ENCODE data around the gene FOXP3. TPM values are rescaled to one million over a fixed set of nuclear protein-coding genes. Genes with fewer than 3 reads are reported as not detected.

The FOXP3 gene
- total and polyA plus RNA-seq, 2 experiments from 2014 or later, result 0.03 TPM; not detected in 1

GRCh38 chrX:49231333-49232000, 33.0 kb downstream of the FOXP3 start:
- no peak overlapping the region for H3K4me3 ChIP-seq
- TF ChIP-seq, protein P1, sequence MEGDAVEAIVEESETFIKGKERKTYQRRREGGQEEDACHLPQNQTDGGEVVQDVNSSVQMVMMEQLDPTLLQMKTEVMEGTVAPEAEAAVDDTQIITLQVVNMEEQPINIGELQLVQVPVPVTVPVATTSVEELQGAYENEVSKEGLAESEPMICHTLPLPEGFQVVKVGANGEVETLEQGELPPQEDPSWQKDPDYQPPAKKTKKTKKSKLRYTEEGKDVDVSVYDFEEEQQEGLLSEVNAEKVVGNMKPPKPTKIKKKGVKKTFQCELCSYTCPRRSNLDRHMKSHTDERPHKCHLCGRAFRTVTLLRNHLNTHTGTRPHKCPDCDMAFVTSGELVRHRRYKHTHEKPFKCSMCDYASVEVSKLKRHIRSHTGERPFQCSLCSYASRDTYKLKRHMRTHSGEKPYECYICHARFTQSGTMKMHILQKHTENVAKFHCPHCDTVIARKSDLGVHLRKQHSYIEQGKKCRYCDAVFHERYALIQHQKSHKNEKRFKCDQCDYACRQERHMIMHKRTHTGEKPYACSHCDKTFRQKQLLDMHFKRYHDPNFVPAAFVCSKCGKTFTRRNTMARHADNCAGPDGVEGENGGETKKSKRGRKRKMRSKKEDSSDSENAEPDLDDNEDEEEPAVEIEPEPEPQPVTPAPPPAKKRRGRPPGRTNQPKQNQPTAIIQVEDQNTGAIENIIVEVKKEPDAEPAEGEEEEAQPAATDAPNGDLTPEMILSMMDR (IDR thresholded peaks at IDR 0.05; ENCODE audit: poor library complexity), result no peak
- TF ChIP-seq EZH2phosphoT487 (IDR thresholded peaks at IDR 0.05; ENCODE audit: low read depth, severe bottlenecking, unreplicated experiment) (no peak), EZH2 (IDR thresholded peaks at IDR 0.05; ENCODE audit: borderline replicate concordance) (no peak)
- H3K79me2 ChIP-seq, result no peaks in the 10 kb centered on the region
- no peaks in the 10 kb centered on the region for H3K9me3 ChIP-seq (ENCODE audit: low read depth)
- H3K9me2 ChIP-seq (replicated peaks; ENCODE audit: insufficient read depth), result no peaks in the 10 kb centered on the region
- H4K20me1 ChIP-seq (ENCODE audit: insufficient read depth, poor library complexity, severe bottlenecking), result no peaks in the 10 kb centered on the region
- no peak overlapping the region for H3K4me2 ChIP-seq
- DNase-seq (ENCODE audit: low spot score), result no peak
- no peaks in the 10 kb centered on the region for H3K27me3 ChIP-seq
- H3K4me1 ChIP-seq (ENCODE audit: insufficient read depth), result no peaks in the 10 kb centered on the region
- 87% methylated on average over 10 of the region's 10 CpGs for WGBS (ENCODE audit: low lambda C conversion rate, missing lambda C conversion rate)
- H3K27ac ChIP-seq, result no peak overlapping the region
- H2AFZ ChIP-seq, result no peak overlapping the region
- H3K36me3 ChIP-seq (replicated peaks; ENCODE audit: insufficient read depth, low read depth), result no peaks in the 10 kb centered on the region

- Histone ChIP-seq H3K9me2 (replicated peaks; ENCODE audit: insufficient read depth) (no peaks in the 10 kb centered on the region), H3K27ac (peak overlapping the region; percentile 45), H3K4me1 (ENCODE audit: insufficient read depth) (no peaks in the 10 kb centered on the region), H3K79me2 (no peaks in the 10 kb centered on the region), H2AFZ (peak overlapping the region; percentile 68), H3K9me3 (ENCODE audit: low read depth) (no peaks in the 10 kb centered on the region), H4K20me1 (ENCODE audit: insufficient read depth, poor library complexity, severe bottlenecking) (no peaks in the 10 kb centered on the region), H3K4me3 (no peak overlapping the region), H3K27me3 (no peaks in the 10 kb centered on the region), H3K4me2 (peak overlapping the region; percentile 74), H3K36me3 (replicated peaks; ENCODE audit: insufficient read depth, low read depth) (no peaks in the 10 kb centered on the region)
- DNase-seq (ENCODE audit: low spot score), result peak; percentile 55
- WGBS (ENCODE audit: low lambda C conversion rate, missing lambda C conversion rate), result 52% methylated on average over 32 of the region's 44 CpGs
- TF ChIP-seq, protein P1 (IDR thresholded peaks at IDR 0.05; ENCODE audit: poor library complexity), result no peak
- TF ChIP-seq EZH2phosphoT487 (IDR thresholded peaks at IDR 0.05; ENCODE audit: low read depth, severe bottlenecking, unreplicated experiment) (no peak), EZH2 (IDR thresholded peaks at IDR 0.05; ENCODE audit: borderline replicate concordance) (no peak)
Observed at GRCh38 chrX:49230500-49231232, 33.8 kb downstream of the FOXP3 start.

DNA sequence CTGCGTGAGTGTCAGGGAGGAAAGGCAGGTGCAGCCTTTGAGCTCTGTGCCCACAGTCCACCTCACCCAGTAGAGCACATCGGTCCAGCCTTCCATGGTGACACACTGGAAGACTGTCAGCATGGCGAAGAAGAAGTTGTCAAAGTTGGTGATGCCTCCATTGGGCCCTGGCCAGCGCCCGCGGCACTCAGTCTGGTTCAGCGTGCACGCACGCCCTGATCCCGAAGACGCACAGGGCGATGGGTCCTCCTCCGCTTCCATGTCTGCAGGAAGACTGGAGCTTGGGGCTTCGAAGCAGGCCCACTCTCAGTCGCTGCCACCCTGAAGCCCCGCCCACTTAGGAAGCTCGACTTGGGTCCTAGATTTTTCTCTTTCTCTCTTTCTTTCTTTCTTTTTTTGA, 36.3 kb downstream of the FOXP3 start:
- Histone ChIP-seq H3K9me2 (replicated peaks; ENCODE audit: insufficient read depth) (no peaks in the 10 kb centered on the region), H3K4me3 (no peak overlapping the region), H3K79me2 (no peaks in the 10 kb centered on the region), H3K4me2 (no peak overlapping the region), H4K20me1 (ENCODE audit: insufficient read depth, poor library complexity, severe bottlenecking) (no peaks in the 10 kb centered on the region), H3K36me3 (replicated peaks; ENCODE audit: insufficient read depth, low read depth) (no peaks in the 10 kb centered on the region), H3K4me1 (ENCODE audit: insufficient read depth) (no peaks in the 10 kb centered on the region), H2AFZ (no peak overlapping the region), H3K9me3 (ENCODE audit: low read depth) (no peaks in the 10 kb centered on the region), H3K27ac (no peak overlapping the region), H3K27me3 (no peaks in the 10 kb centered on the region)
- WGBS (ENCODE audit: low lambda C conversion rate, missing lambda C conversion rate), result 91% methylated on average over 17 of the region's 17 CpGs
- TF ChIP-seq EZH2phosphoT487 (IDR thresholded peaks at IDR 0.05; ENCODE audit: low read depth, severe bottlenecking, unreplicated experiment) (no peak), EZH2 (IDR thresholded peaks at IDR 0.05; ENCODE audit: borderline replicate concordance) (no peak)
- TF ChIP-seq, protein P1 (IDR thresholded peaks at IDR 0.05; ENCODE audit: poor library complexity), result no peak
- DNase-seq (ENCODE audit: low spot score), result no peak

All from hepatocyte (in vitro differentiated cells).